Astrocyte (in vitro differentiated cells and primary cell): ENCODE results near the gene CRYGN. TPM values are rescaled to one million over a fixed set of nuclear protein-coding genes. Genes with fewer than 3 reads are reported as not detected.

Experiments
- DNase-seq: peaks from one replicate; pipeline ENCODE4 v3.0.0-alpha.2; 2010; ENCODE audit warnings: low read depth
- FAIRE-seq: peaks from 2 replicates; lab custom pipeline; 2011; peaks lifted over from hg19 to GRCh38; lab: Jason Lieb, UNC
- H2AFZ ChIP-seq: 2 replicates; pipeline ENCODE4 v1.6.0; 2012; ENCODE audit warnings: low read depth, low read length, inconsistent platforms
- H3K27ac ChIP-seq: 2 replicates; pipeline ENCODE4 v1.5.1; 2011; ENCODE audit warnings: low read depth, low read length, inconsistent platforms
- H3K27me3 ChIP-seq: 2 replicates; pipeline ENCODE4 v1.6.0; 2011; ENCODE audit warnings: low read length, inconsistent platforms; ENCODE audit not compliant: insufficient read depth
- H3K36me3 ChIP-seq: 2 replicates; pipeline ENCODE4 v1.5.1; 2011; ENCODE audit warnings: low read length, inconsistent platforms; ENCODE audit not compliant: insufficient read depth
- H3K4me1 ChIP-seq: 2 replicates; pipeline ENCODE4 v1.5.1; 2011; ENCODE audit warnings: low read length, inconsistent platforms; ENCODE audit not compliant: insufficient read depth
- H3K4me2 ChIP-seq: 2 replicates; pipeline ENCODE4 v1.6.0; 2012; ENCODE audit warnings: low read length, inconsistent platforms
- H3K4me3 ChIP-seq: 2 replicates; pipeline ENCODE4 v1.5.1; 2011; ENCODE audit warnings: low read depth, mild to moderate bottlenecking, low read length, inconsistent platforms; ENCODE audit not compliant: insufficient read depth
- H3K79me2 ChIP-seq: 2 replicates; pipeline ENCODE4 v1.6.0; 2012; ENCODE audit warnings: mild to moderate bottlenecking, low read length, inconsistent platforms; ENCODE audit not compliant: insufficient read depth
- H3K9ac ChIP-seq: 2 replicates; pipeline ENCODE4 v1.6.0; 2012; ENCODE audit warnings: mild to moderate bottlenecking, low read length, inconsistent platforms
- H3K9me3 ChIP-seq: 2 replicates; pipeline ENCODE4 v1.5.1; 2012; ENCODE audit warnings: low read depth, mild to moderate bottlenecking, low read length, inconsistent platforms; ENCODE audit not compliant: insufficient read depth
- H4K20me1 ChIP-seq: 2 replicates; pipeline ENCODE4 v1.6.0; 2012; ENCODE audit warnings: low read length, inconsistent platforms; ENCODE audit not compliant: insufficient read depth
- H3K27ac Mint-ChIP-seq: one replicate; pipeline ENCODE4 v1.8.0; 2021; ENCODE audit warnings: mild to moderate bottlenecking, mixed read lengths; ENCODE audit not compliant: unreplicated experiment
- H3K27me3 Mint-ChIP-seq: one replicate; pipeline ENCODE4 v1.8.0; 2021; ENCODE audit warnings: low read depth, mixed read lengths; ENCODE audit not compliant: unreplicated experiment
- H3K36me3 Mint-ChIP-seq: one replicate; pipeline ENCODE4 v1.8.0; 2021; ENCODE audit warnings: low read depth, mixed read lengths; ENCODE audit not compliant: unreplicated experiment
- H3K4me1 Mint-ChIP-seq: one replicate; pipeline ENCODE4 v1.8.0; 2021; ENCODE audit warnings: low read depth, mixed read lengths; ENCODE audit not compliant: unreplicated experiment
- H3K4me3 Mint-ChIP-seq: one replicate; pipeline ENCODE4 v1.8.0; 2021; ENCODE audit warnings: mild to moderate bottlenecking, moderate library complexity, mixed read lengths; ENCODE audit not compliant: unreplicated experiment
- H3K9me3 Mint-ChIP-seq: one replicate; pipeline ENCODE4 v1.8.0; 2021; ENCODE audit warnings: mild to moderate bottlenecking, mixed read lengths; ENCODE audit not compliant: unreplicated experiment
- EZH2 ChIP-seq: IDR thresholded peaks from 2 replicates; pipeline ENCODE4 v1.6.1; 2012; ENCODE audit warnings: mild to moderate bottlenecking, low read length, inconsistent platforms; ENCODE audit not compliant: insufficient read depth
- total RNA-seq: library from RNA; stranded (reverse); gene quantifications from 2 replicates; pipeline ENCODE4 v1.2.1, GENCODE V29; 2021
- TF ChIP-seq, protein P1 (sequence below): IDR thresholded peaks from 2 replicates; pipeline ENCODE4 v1.5.1; 2011; ENCODE audit warnings: low read depth, mild to moderate bottlenecking, inconsistent platforms, low read length, moderate library complexity; ENCODE audit not compliant: insufficient read depth

Gene CRYGN
- total RNA-seq, 1 donor from 2014 or later, result not detected

- no peak overlapping the region for H2AFZ ChIP-seq
- H3K27ac ChIP-seq, result no peak overlapping the region
- Mint-ChIP-seq H3K27me3 (peaks cover 39% of the 10 kb centered on the region), H3K27ac (no peak overlapping the region), H3K9me3 (peaks cover 3% of the 10 kb centered on the region), H3K36me3 (peaks cover 2% of the 10 kb centered on the region), H3K4me3 (no peak overlapping the region), H3K4me1 (peaks cover 10% of the 10 kb centered on the region)
- no peaks in the 10 kb centered on the region for H3K9me3 ChIP-seq
- peaks cover 10% of the 10 kb centered on the region for H3K4me1 ChIP-seq
- TF ChIP-seq, protein P1, sequence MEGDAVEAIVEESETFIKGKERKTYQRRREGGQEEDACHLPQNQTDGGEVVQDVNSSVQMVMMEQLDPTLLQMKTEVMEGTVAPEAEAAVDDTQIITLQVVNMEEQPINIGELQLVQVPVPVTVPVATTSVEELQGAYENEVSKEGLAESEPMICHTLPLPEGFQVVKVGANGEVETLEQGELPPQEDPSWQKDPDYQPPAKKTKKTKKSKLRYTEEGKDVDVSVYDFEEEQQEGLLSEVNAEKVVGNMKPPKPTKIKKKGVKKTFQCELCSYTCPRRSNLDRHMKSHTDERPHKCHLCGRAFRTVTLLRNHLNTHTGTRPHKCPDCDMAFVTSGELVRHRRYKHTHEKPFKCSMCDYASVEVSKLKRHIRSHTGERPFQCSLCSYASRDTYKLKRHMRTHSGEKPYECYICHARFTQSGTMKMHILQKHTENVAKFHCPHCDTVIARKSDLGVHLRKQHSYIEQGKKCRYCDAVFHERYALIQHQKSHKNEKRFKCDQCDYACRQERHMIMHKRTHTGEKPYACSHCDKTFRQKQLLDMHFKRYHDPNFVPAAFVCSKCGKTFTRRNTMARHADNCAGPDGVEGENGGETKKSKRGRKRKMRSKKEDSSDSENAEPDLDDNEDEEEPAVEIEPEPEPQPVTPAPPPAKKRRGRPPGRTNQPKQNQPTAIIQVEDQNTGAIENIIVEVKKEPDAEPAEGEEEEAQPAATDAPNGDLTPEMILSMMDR, result no peak
- TF ChIP-seq EZH2, result no peak
- no peaks in the 10 kb centered on the region for H3K79me2 ChIP-seq
- DNase-seq, result no peak
- no peaks in the 10 kb centered on the region for H3K36me3 ChIP-seq
- no peak for FAIRE-seq
- H3K4me2 ChIP-seq, result no peak overlapping the region
- no peaks in the 10 kb centered on the region for H4K20me1 ChIP-seq
- H3K9ac ChIP-seq, result no peak overlapping the region
- H3K4me3 ChIP-seq, result no peak overlapping the region
- peaks cover 2% of the 10 kb centered on the region for H3K27me3 ChIP-seq
These were observed 6.1 kb downstream of the CRYGN start for GRCh38 chr7:151433721-151434400.

GRCh38 chr7:151432658-151433521 is 7.1 kb downstream of the CRYGN start:
- DNase-seq (no peak), FAIRE-seq (no peak)
- Histone ChIP-seq H3K4me1 (peaks cover 18% of the 10 kb centered on the region), H3K4me2 (no peak overlapping the region), H3K9ac (no peak overlapping the region), H3K79me2 (no peaks in the 10 kb centered on the region), H3K9me3 (no peaks in the 10 kb centered on the region), H3K27me3 (peaks cover 2% of the 10 kb centered on the region), H3K36me3 (no peaks in the 10 kb centered on the region), H2AFZ (no peak overlapping the region), H3K27ac (no peak overlapping the region), H3K4me3 (no peak overlapping the region), H4K20me1 (no peaks in the 10 kb centered on the region)
- no peaks in the 10 kb centered on the region for H3K9me3 Mint-ChIP-seq
- H3K4me3 Mint-ChIP-seq, result no peak overlapping the region
- H3K27me3 Mint-ChIP-seq, result peaks cover 35% of the 10 kb centered on the region
- TF ChIP-seq, protein P1, result no peak
- TF ChIP-seq EZH2, result no peak
- H3K4me1 Mint-ChIP-seq, result peaks cover 19% of the 10 kb centered on the region
- H3K27ac Mint-ChIP-seq, result no peak overlapping the region
- peaks cover 2% of the 10 kb centered on the region for H3K36me3 Mint-ChIP-seq
